ENCODE measurements around the gene ACAD10.
"Not testable (repeated sequence)": the region's sequence is repeated elsewhere in the genome, so short reads cannot be mapped to it uniquely, and the experiment has no call there.

DNA sequence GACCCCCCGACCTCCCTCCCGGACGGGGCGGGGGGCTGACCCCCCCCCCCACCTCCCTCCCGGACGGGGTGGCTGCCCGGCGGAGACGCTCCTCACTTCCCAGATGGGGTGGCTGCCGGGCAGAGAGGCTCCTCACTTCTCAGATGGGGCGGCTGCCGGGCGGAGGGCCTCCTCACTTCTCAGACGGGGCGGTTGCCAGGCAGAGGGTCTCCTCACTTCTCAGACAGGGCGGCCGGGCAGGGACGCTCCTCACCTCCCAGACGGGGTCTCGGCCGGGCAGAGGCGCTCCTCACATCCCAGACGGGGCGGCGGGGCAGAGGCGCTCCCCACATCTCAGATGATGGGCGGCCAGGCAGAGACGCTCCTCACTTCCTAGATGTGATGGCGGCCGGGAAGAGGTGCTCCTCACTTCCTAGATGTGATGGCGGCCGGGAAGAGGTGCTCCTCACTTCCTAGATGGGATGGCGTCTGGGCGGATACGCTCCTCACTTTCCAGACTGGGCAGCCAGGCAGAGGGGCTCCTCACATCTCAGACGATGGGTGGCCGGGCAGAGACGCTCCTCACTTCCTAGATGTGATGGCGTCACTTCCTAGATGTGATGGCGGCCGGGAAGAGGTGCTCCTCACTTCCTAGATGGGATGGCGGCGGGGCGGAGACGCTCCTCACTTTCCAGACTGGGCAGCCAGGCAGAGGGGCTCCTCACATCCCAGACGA, 38.0 kb downstream of the ACAD10 start:
- TF ChIP-seq, protein P1, sequence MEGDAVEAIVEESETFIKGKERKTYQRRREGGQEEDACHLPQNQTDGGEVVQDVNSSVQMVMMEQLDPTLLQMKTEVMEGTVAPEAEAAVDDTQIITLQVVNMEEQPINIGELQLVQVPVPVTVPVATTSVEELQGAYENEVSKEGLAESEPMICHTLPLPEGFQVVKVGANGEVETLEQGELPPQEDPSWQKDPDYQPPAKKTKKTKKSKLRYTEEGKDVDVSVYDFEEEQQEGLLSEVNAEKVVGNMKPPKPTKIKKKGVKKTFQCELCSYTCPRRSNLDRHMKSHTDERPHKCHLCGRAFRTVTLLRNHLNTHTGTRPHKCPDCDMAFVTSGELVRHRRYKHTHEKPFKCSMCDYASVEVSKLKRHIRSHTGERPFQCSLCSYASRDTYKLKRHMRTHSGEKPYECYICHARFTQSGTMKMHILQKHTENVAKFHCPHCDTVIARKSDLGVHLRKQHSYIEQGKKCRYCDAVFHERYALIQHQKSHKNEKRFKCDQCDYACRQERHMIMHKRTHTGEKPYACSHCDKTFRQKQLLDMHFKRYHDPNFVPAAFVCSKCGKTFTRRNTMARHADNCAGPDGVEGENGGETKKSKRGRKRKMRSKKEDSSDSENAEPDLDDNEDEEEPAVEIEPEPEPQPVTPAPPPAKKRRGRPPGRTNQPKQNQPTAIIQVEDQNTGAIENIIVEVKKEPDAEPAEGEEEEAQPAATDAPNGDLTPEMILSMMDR (IDR thresholded peaks at IDR 0.05; ENCODE audit: low read depth, low read length, poor library complexity, severe bottlenecking), result not testable (repeated sequence)
- TF ChIP-seq EZH2phosphoT487 (IDR thresholded peaks at IDR 0.05; ENCODE audit: borderline replicate concordance, low read length), result not testable (repeated sequence)

All from DOHH2 (cell line).